Fibroblast of lung (primary cell): ENCODE data around the gene GRID1.

Source experiments
- EZH2 ChIP-seq: IDR thresholded peaks from 2 replicates; pipeline ENCODE4 v1.5.1; 2012; ENCODE audit warnings: low read length, control low read depth, mild to moderate bottlenecking; ENCODE audit errors: missing control alignments
- TF ChIP-seq, protein P1 (sequence below), 2 donors: IDR thresholded peaks in 1 of 2; conservative IDR thresholded peaks in 1 of 2; 1 replicate in 1 of 2; 2 replicates in 1 of 2; pipeline ENCODE4 v1.5.1; 2011 to 2012; ENCODE audit warnings: low read length in 2 of 2, control low read depth in 1 of 2, inconsistent platforms in 1 of 2, low read depth in 1 of 2, mild to moderate bottlenecking in 1 of 2

DNA sequence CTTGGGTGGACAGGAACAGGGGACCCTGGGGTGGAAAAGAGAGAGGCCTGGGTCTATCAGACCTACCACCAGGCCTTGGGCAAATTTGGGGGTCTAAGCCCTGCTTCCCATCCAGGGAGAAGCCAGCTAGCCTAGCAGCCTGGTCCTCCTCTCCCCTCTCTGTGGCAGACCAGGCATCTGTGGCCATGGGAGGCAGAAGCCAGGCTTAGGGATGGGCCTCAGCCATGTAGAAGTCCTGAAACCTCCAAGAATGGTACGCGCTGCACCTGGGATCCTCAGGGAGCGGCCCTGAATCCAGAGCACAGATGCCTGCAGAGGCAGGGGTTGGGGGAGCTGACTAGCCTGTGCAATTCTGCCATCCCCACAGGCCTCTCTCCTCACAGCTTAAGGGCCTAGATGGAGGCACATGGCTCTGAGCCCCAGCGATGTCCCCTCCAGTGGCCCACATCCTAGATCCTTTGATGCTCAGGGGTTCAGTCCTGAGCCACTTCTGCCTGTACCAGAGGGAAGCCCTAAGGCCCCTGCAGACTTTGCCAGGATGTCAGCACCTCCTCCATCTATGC lies 21.2 kb downstream of the GRID1 start:
- TF ChIP-seq, protein P1, sequence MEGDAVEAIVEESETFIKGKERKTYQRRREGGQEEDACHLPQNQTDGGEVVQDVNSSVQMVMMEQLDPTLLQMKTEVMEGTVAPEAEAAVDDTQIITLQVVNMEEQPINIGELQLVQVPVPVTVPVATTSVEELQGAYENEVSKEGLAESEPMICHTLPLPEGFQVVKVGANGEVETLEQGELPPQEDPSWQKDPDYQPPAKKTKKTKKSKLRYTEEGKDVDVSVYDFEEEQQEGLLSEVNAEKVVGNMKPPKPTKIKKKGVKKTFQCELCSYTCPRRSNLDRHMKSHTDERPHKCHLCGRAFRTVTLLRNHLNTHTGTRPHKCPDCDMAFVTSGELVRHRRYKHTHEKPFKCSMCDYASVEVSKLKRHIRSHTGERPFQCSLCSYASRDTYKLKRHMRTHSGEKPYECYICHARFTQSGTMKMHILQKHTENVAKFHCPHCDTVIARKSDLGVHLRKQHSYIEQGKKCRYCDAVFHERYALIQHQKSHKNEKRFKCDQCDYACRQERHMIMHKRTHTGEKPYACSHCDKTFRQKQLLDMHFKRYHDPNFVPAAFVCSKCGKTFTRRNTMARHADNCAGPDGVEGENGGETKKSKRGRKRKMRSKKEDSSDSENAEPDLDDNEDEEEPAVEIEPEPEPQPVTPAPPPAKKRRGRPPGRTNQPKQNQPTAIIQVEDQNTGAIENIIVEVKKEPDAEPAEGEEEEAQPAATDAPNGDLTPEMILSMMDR (conservative IDR thresholded peaks at IDR 0.05 in 1 of 2, IDR thresholded peaks at IDR 0.05 in 1 of 2; ENCODE audit: low read depth in 1 of 2, low read length in 2 of 2) = no peak
- TF ChIP-seq EZH2 = no peak
